ENCODE data around the gene HSBP1. TPM values are rescaled to one million over a fixed set of nuclear protein-coding genes. Genes with fewer than 3 reads are reported as not detected.

The HSBP1 gene
- total RNA-seq, 1 donor from 2014 or later = 218 TPM

- Mint-ChIP-seq H3K27ac (ENCODE audit: unreplicated experiment) (no peak overlapping the region), H3K9me3 (ENCODE audit: unreplicated experiment) (peaks cover 7% of the 10 kb centered on the region), H3K4me1 (ENCODE audit: low read depth, unreplicated experiment) (peaks cover 2% of the 10 kb centered on the region), H3K36me3 (ENCODE audit: unreplicated experiment) (no peaks in the 10 kb centered on the region), H3K27me3 (ENCODE audit: unreplicated experiment) (peaks cover 3% of the 10 kb centered on the region), H3K4me3 (ENCODE audit: unreplicated experiment) (no peak overlapping the region)
- no peak for DNase-seq
- TF ChIP-seq CTCF (IDR thresholded peaks at IDR 0.05; ENCODE audit: partially characterized antibody, unreplicated experiment) = no peak
These were observed 38.3 kb upstream of the HSBP1 start for GRCh38 chr16:83769397-83770008.

- no peaks in the 10 kb centered on the region for H3K36me3 Mint-ChIP-seq (ENCODE audit: unreplicated experiment)
- H3K9me3 Mint-ChIP-seq (ENCODE audit: unreplicated experiment) = peaks cover 7% of the 10 kb centered on the region
- H3K4me3 Mint-ChIP-seq (ENCODE audit: unreplicated experiment) = no peak overlapping the region
- no peak overlapping the region for H3K27ac Mint-ChIP-seq (ENCODE audit: unreplicated experiment)
- peaks cover 2% of the 10 kb centered on the region for H3K27me3 Mint-ChIP-seq (ENCODE audit: unreplicated experiment)
- no peak for TF ChIP-seq CTCF (IDR thresholded peaks at IDR 0.05; ENCODE audit: partially characterized antibody, unreplicated experiment)
- DNase-seq = no peak
- H3K4me1 Mint-ChIP-seq (ENCODE audit: low read depth, unreplicated experiment) = peaks cover 2% of the 10 kb centered on the region
These were observed 36.4 kb upstream of the HSBP1 start for GRCh38 chr16:83771306-83771942.

- Mint-ChIP-seq H3K27me3 (ENCODE audit: unreplicated experiment) (peaks cover 4% of the 10 kb centered on the region), H3K27ac (ENCODE audit: unreplicated experiment) (no peak overlapping the region), H3K4me1 (ENCODE audit: low read depth, unreplicated experiment) (peaks cover 2% of the 10 kb centered on the region), H3K36me3 (ENCODE audit: unreplicated experiment) (no peaks in the 10 kb centered on the region), H3K9me3 (ENCODE audit: unreplicated experiment) (peaks cover 7% of the 10 kb centered on the region), H3K4me3 (ENCODE audit: unreplicated experiment) (no peak overlapping the region)
- DNase-seq = no peak
- TF ChIP-seq CTCF (IDR thresholded peaks at IDR 0.05; ENCODE audit: partially characterized antibody, unreplicated experiment) = no peak
These were observed 35.0 kb upstream of the HSBP1 start for GRCh38 chr16:83772806-83773205.

GRCh38 chr16:83774066-83774465 lies 33.7 kb upstream of the HSBP1 start:
- DNase-seq = no peak
- H3K27ac Mint-ChIP-seq (ENCODE audit: unreplicated experiment) = no peak overlapping the region
- peaks cover 4% of the 10 kb centered on the region for H3K27me3 Mint-ChIP-seq (ENCODE audit: unreplicated experiment)
- H3K4me3 Mint-ChIP-seq (ENCODE audit: unreplicated experiment) = no peak overlapping the region
- H3K4me1 Mint-ChIP-seq (ENCODE audit: low read depth, unreplicated experiment) = peaks cover 1% of the 10 kb centered on the region
- no peaks in the 10 kb centered on the region for H3K36me3 Mint-ChIP-seq (ENCODE audit: unreplicated experiment)
- H3K9me3 Mint-ChIP-seq (ENCODE audit: unreplicated experiment) = peaks cover 3% of the 10 kb centered on the region
- no peak for TF ChIP-seq CTCF (IDR thresholded peaks at IDR 0.05; ENCODE audit: partially characterized antibody, unreplicated experiment)

- no peaks in the 10 kb centered on the region for H3K36me3 Mint-ChIP-seq (ENCODE audit: unreplicated experiment)
- peaks cover 3% of the 10 kb centered on the region for H3K9me3 Mint-ChIP-seq (ENCODE audit: unreplicated experiment)
- no peak for DNase-seq
- no peaks in the 10 kb centered on the region for H3K4me1 Mint-ChIP-seq (ENCODE audit: low read depth, unreplicated experiment)
- peaks cover 4% of the 10 kb centered on the region for H3K27me3 Mint-ChIP-seq (ENCODE audit: unreplicated experiment)
- no peak overlapping the region for H3K27ac Mint-ChIP-seq (ENCODE audit: unreplicated experiment)
- no peak overlapping the region for H3K4me3 Mint-ChIP-seq (ENCODE audit: unreplicated experiment)
- no peak for TF ChIP-seq CTCF (IDR thresholded peaks at IDR 0.05; ENCODE audit: partially characterized antibody, unreplicated experiment)
These were observed 30.8 kb upstream of the HSBP1 start for GRCh38 chr16:83776944-83777343.

Measured in glutamatergic neuron (in vitro differentiated cells).